Measurements from ENCODE around the gene GNL1. TPM values are rescaled to one million over a fixed set of nuclear protein-coding genes. Genes with fewer than 3 reads are reported as not detected.
"Not testable (repeated sequence)": the region's sequence is repeated elsewhere in the genome, so short reads cannot be mapped to it uniquely, and the experiment has no call there.

The GNL1 gene
- polyA plus RNA-seq, 1 donor (not counting 4 experiments of a cell fraction or from before 2014, with no cell fraction given), result 39.5 TPM

DNA sequence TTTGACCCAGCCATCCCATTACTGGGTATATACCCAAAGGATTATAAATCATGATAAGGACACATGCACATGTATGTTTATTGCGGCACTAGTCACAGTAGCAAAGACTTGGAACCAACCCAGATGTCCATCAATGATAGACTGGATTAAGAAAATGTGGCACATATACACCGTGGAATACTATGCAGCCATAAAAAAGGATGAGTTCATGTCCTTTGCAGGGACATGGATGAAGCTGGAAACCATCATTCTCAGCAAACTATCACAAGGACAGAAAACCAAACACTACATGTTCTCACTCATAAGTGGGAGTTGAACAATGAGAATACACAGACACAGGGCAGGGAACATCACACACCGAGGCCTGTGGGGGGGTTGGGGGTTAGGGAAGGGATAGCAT lies 29.8 kb downstream of the GNL1 start:
- H3K9ac ChIP-seq (ENCODE audit: control insufficient read depth, extremely low read depth, insufficient read depth, low read length); FAIRE-seq; H3K79me2 ChIP-seq (ENCODE audit: control insufficient read depth, insufficient read depth, low read length); H3K9me1 ChIP-seq (ENCODE audit: control insufficient read depth, extremely low read depth, insufficient read depth, low read length); H3K4me1 ChIP-seq (ENCODE audit: control insufficient read depth, extremely low read depth, insufficient read depth, low read length); H3K27ac ChIP-seq (ENCODE audit: control insufficient read depth, insufficient read depth, low read length); H3K4me3 ChIP-seq (ENCODE audit: control insufficient read depth in 2 of 3, extremely low read depth in 1 of 3, insufficient read depth in 2 of 3, low read depth in 1 of 3, low read length in 3 of 3); dilution Hi-C loops (cut with MboI; ENCODE audit: extremely low pct_ligation_motif_present, low sequenced_read_pairs); H4K20me1 ChIP-seq (ENCODE audit: control insufficient read depth, extremely low read depth, insufficient read depth, low read length); H3K9me3 ChIP-seq (ENCODE audit: control insufficient read depth, low read depth, low read length); H2AFZ ChIP-seq (ENCODE audit: control insufficient read depth, low read length); H3K27me3 ChIP-seq (ENCODE audit: control insufficient read depth, extremely low read depth, insufficient read depth, low read length); DNase-seq (ENCODE audit: low read depth, low spot score); H3K36me3 ChIP-seq (ENCODE audit: control insufficient read depth in 2 of 2, extremely low read depth in 1 of 2, insufficient read depth in 2 of 2, low read length in 2 of 2); H3K4me2 ChIP-seq (ENCODE audit: control insufficient read depth, extremely low read depth, insufficient read depth, low read depth, low read length): not testable (repeated sequence)

DNA sequence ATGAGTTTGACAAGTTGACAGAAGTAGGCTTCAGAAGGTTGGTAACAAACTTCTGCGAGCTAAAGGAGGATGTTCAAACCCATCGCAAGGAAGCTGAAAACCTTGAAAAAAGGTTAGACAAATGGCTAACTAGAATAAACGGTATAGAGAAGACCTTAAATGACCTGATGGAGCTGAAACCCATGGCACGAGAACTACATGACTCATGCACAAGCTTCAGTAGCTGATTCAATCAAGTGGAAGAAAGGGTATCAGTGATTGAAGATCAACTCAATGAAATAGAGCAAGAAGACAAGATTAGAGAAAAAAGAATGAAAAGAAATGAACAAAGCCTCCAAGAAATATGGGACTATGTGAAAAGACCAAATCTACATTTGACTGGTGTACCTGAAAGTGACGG lies 34.3 kb downstream of the GNL1 start:
- H3K36me3 ChIP-seq (ENCODE audit: control insufficient read depth in 2 of 2, extremely low read depth in 1 of 2, insufficient read depth in 2 of 2, low read length in 2 of 2); H2AFZ ChIP-seq (ENCODE audit: control insufficient read depth, low read length); H3K9me3 ChIP-seq (ENCODE audit: control insufficient read depth, low read depth, low read length); DNase-seq (ENCODE audit: low read depth, low spot score); H3K27me3 ChIP-seq (ENCODE audit: control insufficient read depth, extremely low read depth, insufficient read depth, low read length); H3K9me1 ChIP-seq (ENCODE audit: control insufficient read depth, extremely low read depth, insufficient read depth, low read length); H3K79me2 ChIP-seq (ENCODE audit: control insufficient read depth, insufficient read depth, low read length); dilution Hi-C loops (cut with MboI; ENCODE audit: extremely low pct_ligation_motif_present, low sequenced_read_pairs); H3K4me3 ChIP-seq (ENCODE audit: control insufficient read depth in 2 of 3, extremely low read depth in 1 of 3, insufficient read depth in 2 of 3, low read depth in 1 of 3, low read length in 3 of 3); H3K9ac ChIP-seq (ENCODE audit: control insufficient read depth, extremely low read depth, insufficient read depth, low read length); H4K20me1 ChIP-seq (ENCODE audit: control insufficient read depth, extremely low read depth, insufficient read depth, low read length); FAIRE-seq: not testable (repeated sequence)
- H3K4me2 ChIP-seq (ENCODE audit: control insufficient read depth, extremely low read depth, insufficient read depth, low read depth, low read length), result peak overlapping the region; percentile 10
- peak overlapping the region; percentile 69 for H3K27ac ChIP-seq (ENCODE audit: control insufficient read depth, insufficient read depth, low read length)
- peaks cover 17% of the 10 kb centered on the region for H3K4me1 ChIP-seq (ENCODE audit: control insufficient read depth, extremely low read depth, insufficient read depth, low read length)

DNA sequence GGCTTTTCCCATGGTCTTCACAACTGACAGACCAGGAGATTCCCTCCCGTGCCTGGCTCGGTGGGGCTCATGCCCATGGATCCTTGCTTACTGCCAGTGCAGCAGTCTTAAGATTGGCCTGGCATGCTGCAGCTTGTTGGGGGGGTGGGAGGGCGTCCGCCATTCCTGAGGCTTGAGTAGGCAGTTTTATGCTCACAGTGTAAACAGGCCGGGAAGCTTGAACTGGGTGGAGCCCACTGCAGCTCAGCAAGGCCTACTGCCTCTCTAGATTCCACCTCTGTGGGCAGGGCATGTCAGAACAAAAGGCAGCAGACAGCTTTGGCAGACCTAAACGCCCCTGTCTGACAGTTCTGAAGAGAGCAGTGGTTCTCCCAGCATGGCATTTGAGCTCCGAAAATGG lies 35.2 kb downstream of the GNL1 start:
- H3K9me1 ChIP-seq (ENCODE audit: control insufficient read depth, extremely low read depth, insufficient read depth, low read length); H3K79me2 ChIP-seq (ENCODE audit: control insufficient read depth, insufficient read depth, low read length); H3K27me3 ChIP-seq (ENCODE audit: control insufficient read depth, extremely low read depth, insufficient read depth, low read length); dilution Hi-C loops (cut with MboI; ENCODE audit: extremely low pct_ligation_motif_present, low sequenced_read_pairs); H3K36me3 ChIP-seq (ENCODE audit: control insufficient read depth in 2 of 2, extremely low read depth in 1 of 2, insufficient read depth in 2 of 2, low read length in 2 of 2); H3K9me3 ChIP-seq (ENCODE audit: control insufficient read depth, low read depth, low read length); H4K20me1 ChIP-seq (ENCODE audit: control insufficient read depth, extremely low read depth, insufficient read depth, low read length): not testable (repeated sequence)
- Histone ChIP-seq H3K4me3 (ENCODE audit: control insufficient read depth in 2 of 3, extremely low read depth in 1 of 3, insufficient read depth in 2 of 3, low read depth in 1 of 3, low read length in 3 of 3) (peak overlapping the region in 1 of 3 experiments; percentile 46), H3K9ac (ENCODE audit: control insufficient read depth, extremely low read depth, insufficient read depth, low read length) (peak overlapping the region; percentile 55), H3K4me2 (ENCODE audit: control insufficient read depth, extremely low read depth, insufficient read depth, low read depth, low read length) (peak overlapping the region; percentile 66), H3K4me1 (ENCODE audit: control insufficient read depth, extremely low read depth, insufficient read depth, low read length) (peaks cover 18% of the 10 kb centered on the region), H3K27ac (ENCODE audit: control insufficient read depth, insufficient read depth, low read length) (peak overlapping the region; percentile 86), H2AFZ (ENCODE audit: control insufficient read depth, low read length) (peak overlapping the region; percentile 68)
- FAIRE-seq, result peak; percentile 49
- peak; percentile 87 for DNase-seq (ENCODE audit: low read depth, low spot score)
